GM13977 (cell line): ENCODE measurements around the gene GLRX5.

ENCODE experiments used
- DNase-seq: peaks from one replicate; pipeline ENCODE4 v3.0.0; 2012; ENCODE audit warnings: low spot score
- CTCF ChIP-seq: IDR thresholded peaks from 2 replicates; pipeline ENCODE4 v1.5.1; 2012; ENCODE audit warnings: mild to moderate bottlenecking, control low read depth; ENCODE audit not compliant: insufficient read depth; ENCODE audit errors: extremely low read depth, missing control alignments
- in situ Hi-C: fragments of 300-500 bp; cut with MboI; formaldehyde crosslinking; loops from one replicate; pipeline ENCODE4 v1.12.0; 2022; ENCODE audit warnings: low sequenced_read_pairs, low pct_unique_long_range_greater_than_20kb, mixed read lengths, inconsistent platforms; ENCODE audit not compliant: unreplicated experiment

GLRX5 gene

GRCh38 chr14:95553141-95553540 lies 18.3 kb downstream of the GLRX5 start:
- in situ Hi-C loops = loop anchor here (10.0 to 25.0 kb wide), 2 partner anchors 442 to 734 kb away; no protein-coding TSS in a partner anchor
- DNase-seq = no peak
- no peak for TF ChIP-seq CTCF

GRCh38 chr14:95555053-95555452 lies 20.2 kb downstream of the GLRX5 start:
- in situ Hi-C loops = loop anchor here (10.0 to 25.0 kb wide), 2 partner anchors 440 to 732 kb away; no protein-coding TSS in a partner anchor
- TF ChIP-seq CTCF = no peak
- no peak for DNase-seq

GRCh38 chr14:95557291-95557690 lies 22.4 kb downstream of the GLRX5 start:
- TF ChIP-seq CTCF = no peak
- no peak for DNase-seq
- in situ Hi-C loops = loop anchor here (10.0 to 25.0 kb wide), 2 partner anchors 438 to 730 kb away; no protein-coding TSS in a partner anchor

- DNase-seq = no peak
- no peak for TF ChIP-seq CTCF
- in situ Hi-C loops = loop anchor here (10.0 to 25.0 kb wide), 2 partner anchors 437 to 729 kb away; no protein-coding TSS in a partner anchor
Measured at GRCh38 chr14:95557832-95558231, 23.0 kb downstream of the GLRX5 start.

- TF ChIP-seq CTCF = no peak
- DNase-seq = no peak
- in situ Hi-C loops = loop anchor here (10.0 to 25.0 kb wide), 2 partner anchors 436 to 728 kb away; no protein-coding TSS in a partner anchor
Measured at GRCh38 chr14:95559203-95559602, 24.4 kb downstream of the GLRX5 start.

GRCh38 chr14:95561001-95561412 lies 26.2 kb downstream of the GLRX5 start:
- in situ Hi-C loops = loop anchor here (10.0 to 25.0 kb wide), 2 partner anchors 214 to 726 kb away; no protein-coding TSS in a partner anchor
- peak; percentile 96 for TF ChIP-seq CTCF
- peak; percentile 86 for DNase-seq
